HFFc6 (cell line): ENCODE results near the gene FCHO1. TPM values are rescaled to one million over a fixed set of nuclear protein-coding genes. Genes with fewer than 3 reads are reported as not detected.

Experiments
- DNase-seq: peaks from one replicate; pipeline ENCODE4 v3.0.0-alpha.2; 2018
- H3K27ac Mint-ChIP-seq: 2 replicates; pipeline ENCODE4 v1.8.0; 2020; ENCODE audit warnings: mild to moderate bottlenecking, mixed read lengths
- H3K27me3 Mint-ChIP-seq: 2 replicates; pipeline ENCODE4 v1.8.0; 2021; ENCODE audit warnings: mild to moderate bottlenecking, moderate library complexity, mixed read lengths; ENCODE audit not compliant: insufficient read depth
- H3K36me3 Mint-ChIP-seq: 2 replicates; pipeline ENCODE4 v1.8.0; 2021; ENCODE audit warnings: low read depth, mixed read lengths
- H3K4me1 Mint-ChIP-seq: 2 replicates; pipeline ENCODE4 v1.8.0; 2020; ENCODE audit warnings: low read depth, mixed read lengths
- H3K4me3 Mint-ChIP-seq: 2 replicates; pipeline ENCODE4 v1.8.0; 2020; ENCODE audit warnings: mild to moderate bottlenecking, moderate library complexity, mixed read lengths
- H3K9me3 Mint-ChIP-seq: 2 replicates; pipeline ENCODE4 v1.8.0; 2020; ENCODE audit warnings: mild to moderate bottlenecking, mixed read lengths
- CTCF ChIP-seq: fragments of 200-600 bp; sonication (generic); IDR thresholded peaks from 2 replicates; pipeline ENCODE4 v1.5.0; 2021; ENCODE audit warnings: antibody characterized with exemption, mild to moderate bottlenecking
- total RNA-seq, 6 experiments: library from RNA; stranded (reverse); fragmentation: NEBNext Ultra II Directional; extraction: Animal tissue kit (Norgen Biotek cat#: 25700); gene quantifications; 2 replicates in 1 of 6; 3 replicates in 5 of 6; pipeline ENCODE4 v1.2.3, GENCODE V29; 2021

Gene FCHO1
- total RNA-seq, 6 experiments from 2014 or later = 0.31 to 1.1 (median 0.40) TPM

GRCh38 chr19:17726964-17727773 is 24.1 kb upstream of the FCHO1 start:
- no peak for DNase-seq
- Mint-ChIP-seq H3K4me1 (peaks cover 10% of the 10 kb centered on the region), H3K4me3 (no peak overlapping the region), H3K27me3 (no peaks in the 10 kb centered on the region; the same call in 1 of the 2 replicates), H3K9me3 (no peaks in the 10 kb centered on the region), H3K36me3 (peaks cover 23% of the 10 kb centered on the region), H3K27ac (no peak overlapping the region)
- TF ChIP-seq CTCF = no peak

DNA sequence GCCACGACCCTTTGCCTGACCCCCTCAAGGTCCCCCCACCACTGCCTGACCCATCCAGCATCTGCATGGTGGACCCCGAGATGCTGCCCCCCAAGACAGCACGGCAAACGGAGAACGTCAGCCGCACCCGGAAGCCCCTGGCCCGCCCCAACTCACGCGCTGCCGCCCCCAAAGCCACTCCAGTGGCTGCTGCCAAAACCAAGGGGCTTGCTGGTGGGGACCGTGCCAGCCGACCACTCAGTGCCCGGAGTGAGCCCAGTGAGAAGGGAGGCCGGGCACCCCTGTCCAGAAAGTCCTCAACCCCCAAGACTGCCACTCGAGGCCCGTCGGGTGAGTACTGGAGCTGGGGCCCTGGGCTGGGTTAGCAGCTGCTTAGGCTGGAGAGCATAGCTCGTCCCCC is 23.4 kb upstream of the FCHO1 start:
- DNase-seq = no peak
- TF ChIP-seq CTCF = no peak
- Mint-ChIP-seq H3K4me1 (peaks cover 15% of the 10 kb centered on the region), H3K4me3 (no peak overlapping the region), H3K27me3 (no peaks in the 10 kb centered on the region; the same call in 1 of the 2 replicates), H3K36me3 (peaks cover 23% of the 10 kb centered on the region), H3K9me3 (no peaks in the 10 kb centered on the region), H3K27ac (no peak overlapping the region)

GRCh38 chr19:17733127-17733526 is 18.1 kb upstream of the FCHO1 start:
- Mint-ChIP-seq H3K36me3 (peaks cover 24% of the 10 kb centered on the region), H3K4me3 (no peak overlapping the region), H3K4me1 (peaks cover 15% of the 10 kb centered on the region), H3K9me3 (no peaks in the 10 kb centered on the region), H3K27ac (no peak overlapping the region), H3K27me3 (no peaks in the 10 kb centered on the region)
- no peak for DNase-seq
- no peak for TF ChIP-seq CTCF

- DNase-seq = no peak
- no peak for TF ChIP-seq CTCF
- peaks cover 24% of the 10 kb centered on the region for H3K36me3 Mint-ChIP-seq
- no peak overlapping the region for H3K27ac Mint-ChIP-seq
- peaks cover 15% of the 10 kb centered on the region for H3K4me1 Mint-ChIP-seq
- no peaks in the 10 kb centered on the region for H3K27me3 Mint-ChIP-seq
- H3K9me3 Mint-ChIP-seq = no peaks in the 10 kb centered on the region
- H3K4me3 Mint-ChIP-seq = no peak overlapping the region
These were observed 17.1 kb upstream of the FCHO1 start for GRCh38 chr19:17734146-17734545.

- Mint-ChIP-seq H3K27me3 (no peaks in the 10 kb centered on the region), H3K4me1 (peaks cover 15% of the 10 kb centered on the region), H3K9me3 (no peaks in the 10 kb centered on the region), H3K27ac (no peak overlapping the region), H3K36me3 (peaks cover 17% of the 10 kb centered on the region), H3K4me3 (no peak overlapping the region)
- DNase-seq = no peak
- TF ChIP-seq CTCF = no peak
These were observed 15.9 kb upstream of the FCHO1 start for GRCh38 chr19:17735410-17735809.
